Transverse colon (tissue), 4 donors: Measurements from ENCODE around the gene ZMYND19.

Experiments used
- EP300 ChIP-seq: sonication (generic); formaldehyde crosslinking; IDR thresholded peaks from one replicate; pipeline ENCODE4 v1.6.1; 2017; ENCODE audit warnings: antibody characterized with exemption, low read depth
- POLR2A ChIP-seq: fragments of 450-650 bp; IDR thresholded peaks from one replicate; pipeline ENCODE4 v1.6.1; 2016; ENCODE audit warnings: antibody characterized with exemption, mild to moderate bottlenecking, moderate library complexity
- POLR2AphosphoS5 ChIP-seq, 3 donors: sonication (generic); formaldehyde crosslinking; IDR thresholded peaks; one replicate each; pipeline ENCODE4 v1.6.1; 2016; ENCODE audit warnings: antibody characterized with exemption in 3 of 3
- TF ChIP-seq, protein P1 (sequence below), 5 experiments: fragments of 200-600 bp in 3 of 5; fragments of 450-650 bp in 2 of 5; sonication (generic) in 3 of 5; IDR thresholded peaks; 1 replicate in 2 of 5; 2 replicates in 3 of 5; pipeline ENCODE4 v1.5.1; 2016 to 2017; ENCODE audit warnings: antibody characterized with exemption in 5 of 5, inconsistent platforms in 3 of 5, mild to moderate bottlenecking in 2 of 5, moderate library complexity in 1 of 5

DNA sequence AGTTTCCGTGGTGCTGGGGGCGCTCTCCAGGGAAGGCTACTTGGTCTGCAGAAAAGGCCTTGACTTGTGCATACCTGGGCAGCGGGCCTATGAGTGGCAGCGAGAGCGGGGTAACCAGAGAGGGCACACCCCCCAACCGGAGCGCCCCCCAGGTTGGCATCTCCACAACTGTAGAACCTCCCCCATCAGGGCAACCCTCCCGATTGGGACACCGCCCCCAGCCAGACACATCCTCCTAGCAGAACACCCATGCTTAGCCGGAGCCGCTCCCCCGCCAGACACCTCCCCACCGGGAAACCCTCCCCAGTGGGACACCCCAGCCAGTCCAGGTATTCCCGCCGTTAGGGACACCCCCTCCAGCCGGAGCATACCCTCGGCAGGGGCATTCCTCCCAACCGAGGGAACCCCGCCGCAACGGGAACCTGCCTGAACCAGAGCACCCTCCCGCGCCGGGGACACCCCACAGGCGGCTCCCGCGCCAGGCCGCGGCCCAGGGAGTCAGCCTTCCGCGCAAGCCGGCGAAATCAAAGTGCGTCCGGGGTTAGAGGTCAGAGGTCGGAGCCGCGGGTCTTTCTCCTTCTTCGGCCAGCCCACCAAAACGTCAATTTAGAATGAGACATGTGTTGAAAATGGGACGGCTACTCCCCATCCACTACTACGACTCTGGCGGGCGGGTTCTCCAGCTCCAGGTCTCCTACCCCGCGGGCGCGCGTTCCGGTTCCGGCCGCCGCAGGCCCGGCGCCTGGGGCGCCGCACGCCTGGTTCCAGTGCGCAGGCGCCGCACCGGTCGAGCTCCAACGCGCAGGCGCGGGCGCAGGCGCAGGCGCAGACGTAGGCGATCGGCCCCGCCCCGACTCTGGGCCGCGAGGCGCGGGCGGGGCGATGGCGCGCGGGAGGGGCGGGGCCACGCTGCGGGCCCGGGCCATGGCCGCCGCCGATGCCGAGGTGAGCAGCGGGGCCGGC lies 28.1 kb upstream of the ZMYND19 start, which contains the start of gene EHMT1:
- TF ChIP-seq, protein P1, sequence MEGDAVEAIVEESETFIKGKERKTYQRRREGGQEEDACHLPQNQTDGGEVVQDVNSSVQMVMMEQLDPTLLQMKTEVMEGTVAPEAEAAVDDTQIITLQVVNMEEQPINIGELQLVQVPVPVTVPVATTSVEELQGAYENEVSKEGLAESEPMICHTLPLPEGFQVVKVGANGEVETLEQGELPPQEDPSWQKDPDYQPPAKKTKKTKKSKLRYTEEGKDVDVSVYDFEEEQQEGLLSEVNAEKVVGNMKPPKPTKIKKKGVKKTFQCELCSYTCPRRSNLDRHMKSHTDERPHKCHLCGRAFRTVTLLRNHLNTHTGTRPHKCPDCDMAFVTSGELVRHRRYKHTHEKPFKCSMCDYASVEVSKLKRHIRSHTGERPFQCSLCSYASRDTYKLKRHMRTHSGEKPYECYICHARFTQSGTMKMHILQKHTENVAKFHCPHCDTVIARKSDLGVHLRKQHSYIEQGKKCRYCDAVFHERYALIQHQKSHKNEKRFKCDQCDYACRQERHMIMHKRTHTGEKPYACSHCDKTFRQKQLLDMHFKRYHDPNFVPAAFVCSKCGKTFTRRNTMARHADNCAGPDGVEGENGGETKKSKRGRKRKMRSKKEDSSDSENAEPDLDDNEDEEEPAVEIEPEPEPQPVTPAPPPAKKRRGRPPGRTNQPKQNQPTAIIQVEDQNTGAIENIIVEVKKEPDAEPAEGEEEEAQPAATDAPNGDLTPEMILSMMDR (IDR thresholded peaks at IDR 0.05): peak in 1 of 5 experiments; percentile 13
- TF ChIP-seq EP300: no peak
- TF ChIP-seq POLR2A: peak; percentile 85
- peak; percentile 12 to 87 (median 79) for TF ChIP-seq POLR2AphosphoS5 (IDR thresholded peaks at IDR 0.05)
